ENCODE results near the gene TENM4.

TENM4 gene

GRCh38 chr11:79102840-79103239, 338.0 kb downstream of the TENM4 start:
- DNase-seq: no peak

GRCh38 chr11:79101656-79102055, 339.2 kb downstream of the TENM4 start:
- no peak for DNase-seq

- peak; percentile 48 for DNase-seq
Measured at GRCh38 chr11:79100093-79100910, 340.5 kb downstream of the TENM4 start.

- DNase-seq: no peak
Measured at GRCh38 chr11:79098146-79098545, 342.7 kb downstream of the TENM4 start.

GRCh38 chr11:79097246-79097875, 343.5 kb downstream of the TENM4 start:
- DNase-seq: no peak

GRCh38 chr11:79095424-79095823, 345.4 kb downstream of the TENM4 start:
- no peak for DNase-seq

- no peak for DNase-seq
Measured at GRCh38 chr11:79094616-79095015, 346.2 kb downstream of the TENM4 start.

- DNase-seq: no peak
Measured at GRCh38 chr11:79092791-79093353, 348.0 kb downstream of the TENM4 start.

GRCh38 chr11:79090191-79090705, 350.6 kb downstream of the TENM4 start:
- DNase-seq: no peak

- DNase-seq: no peak
Measured at GRCh38 chr11:79089601-79090000, 351.2 kb downstream of the TENM4 start.

- DNase-seq: no peak
Measured at GRCh38 chr11:79088967-79089366, 351.9 kb downstream of the TENM4 start.

GRCh38 chr11:79087961-79088318, 352.9 kb downstream of the TENM4 start:
- DNase-seq: no peak

- no peak for DNase-seq
Measured at GRCh38 chr11:79087238-79087960, 353.4 kb downstream of the TENM4 start.

GRCh38 chr11:79086056-79086455, 354.8 kb downstream of the TENM4 start:
- DNase-seq: no peak

GRCh38 chr11:79084382-79084781, 356.4 kb downstream of the TENM4 start:
- DNase-seq: no peak

- no peak for DNase-seq
Measured at GRCh38 chr11:79083352-79083751, 357.5 kb downstream of the TENM4 start.

GRCh38 chr11:79082907-79083306, 357.9 kb downstream of the TENM4 start:
- DNase-seq: no peak

GRCh38 chr11:79082280-79082679, 358.6 kb downstream of the TENM4 start:
- no peak for DNase-seq

GRCh38 chr11:79081471-79082031, 359.3 kb downstream of the TENM4 start:
- no peak for DNase-seq

GRCh38 chr11:79080551-79080950, 360.3 kb downstream of the TENM4 start:
- DNase-seq: no peak

- no peak for DNase-seq
Measured at GRCh38 chr11:79078999-79079398, 361.8 kb downstream of the TENM4 start.

GRCh38 chr11:79078456-79078855, 362.4 kb downstream of the TENM4 start:
- DNase-seq: no peak

Data from stimulated activated CD4-positive, alpha-beta T cell treated with anti-CD3 and anti-CD28 coated beads, Interleukin-15, amount 100 ng/mL, for 24 hours (primary cell).